ENCODE data around the gene USP51. TPM values are rescaled to one million over a fixed set of nuclear protein-coding genes. Genes with fewer than 3 reads are reported as not detected.
"Not testable (repeated sequence)": the region's sequence is repeated elsewhere in the genome, so short reads cannot be mapped to it uniquely, and the experiment has no call there.

Gene USP51
- total RNA-seq, 3 donors from 2014 or later (not counting 1 experiment from before 2014, with no cell fraction given), result 0.50 to 0.86 (median 0.85) TPM

DNA sequence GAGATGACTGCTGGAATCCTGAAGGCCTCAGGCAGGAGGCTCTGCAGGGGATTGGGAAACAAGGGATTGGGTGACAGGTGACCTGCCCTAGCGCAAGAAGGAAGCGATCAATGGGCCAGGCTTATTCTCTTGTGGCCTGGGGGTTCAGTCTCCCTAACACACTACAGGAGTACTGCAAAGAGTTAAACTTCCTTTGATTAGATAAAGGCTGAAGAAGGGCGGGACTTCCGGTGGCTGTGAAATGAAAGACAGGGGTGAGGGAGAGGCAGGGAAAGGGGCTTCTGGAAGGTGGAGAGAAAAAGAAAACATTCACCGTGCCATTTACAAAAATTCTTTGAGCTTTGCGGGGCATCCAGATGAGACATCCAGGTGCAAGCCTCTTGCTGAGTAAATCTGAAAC lies 33.9 kb downstream of the USP51 start:
- ATAC-seq; intact Hi-C loops (cut with micrococcal nuclease): not testable (repeated sequence)

DNA sequence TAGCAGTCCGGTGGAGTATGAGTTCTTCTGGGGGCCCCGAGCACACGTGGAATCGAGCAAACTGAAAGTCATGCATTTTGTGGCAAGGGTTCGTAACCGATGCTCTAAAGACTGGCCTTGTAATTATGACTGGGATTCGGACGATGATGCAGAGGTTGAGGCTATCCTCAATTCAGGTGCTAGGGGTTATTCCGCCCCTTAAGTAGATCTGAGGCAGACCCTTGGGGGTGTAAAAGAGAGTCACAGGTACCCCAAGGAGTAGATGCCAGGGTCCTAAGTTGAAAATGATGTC lies 36.9 kb downstream of the USP51 start:
- peak overlapping the region; percentile 93 for H3K4me3 Mint-ChIP-seq
- intact Hi-C loops (cut with micrococcal nuclease), result no loop called here
- peaks cover 0 to 7% of the 10 kb centered on the region in 2 donors for H3K27me3 Mint-ChIP-seq (ENCODE audit: low read depth in 2 of 2)
- H3K9me3 Mint-ChIP-seq, result no peaks in the 10 kb centered on the region
- peak overlapping the region; percentile 89 for H3K27ac ChIP-seq (ENCODE audit: low read length)
- DNase-seq, result no peak
- no peaks in the 10 kb centered on the region for H3K36me3 Mint-ChIP-seq
- peaks cover 12% of the 10 kb centered on the region for H3K4me1 ChIP-seq (ENCODE audit: control insufficient read depth, insufficient read depth, low read length)
- H3K9me3 ChIP-seq (ENCODE audit: control insufficient read depth, insufficient read depth, low read length), result no peaks in the 10 kb centered on the region
- 2% methylated on average over 9 of the region's 9 CpGs for WGBS (ENCODE audit: insufficient coverage)
- H3K4me1 Mint-ChIP-seq, result peaks cover 18 to 24% of the 10 kb centered on the region in 2 donors
- H3K27ac Mint-ChIP-seq, result peak overlapping the region; percentile 90 to 93
- TF ChIP-seq, protein P1, sequence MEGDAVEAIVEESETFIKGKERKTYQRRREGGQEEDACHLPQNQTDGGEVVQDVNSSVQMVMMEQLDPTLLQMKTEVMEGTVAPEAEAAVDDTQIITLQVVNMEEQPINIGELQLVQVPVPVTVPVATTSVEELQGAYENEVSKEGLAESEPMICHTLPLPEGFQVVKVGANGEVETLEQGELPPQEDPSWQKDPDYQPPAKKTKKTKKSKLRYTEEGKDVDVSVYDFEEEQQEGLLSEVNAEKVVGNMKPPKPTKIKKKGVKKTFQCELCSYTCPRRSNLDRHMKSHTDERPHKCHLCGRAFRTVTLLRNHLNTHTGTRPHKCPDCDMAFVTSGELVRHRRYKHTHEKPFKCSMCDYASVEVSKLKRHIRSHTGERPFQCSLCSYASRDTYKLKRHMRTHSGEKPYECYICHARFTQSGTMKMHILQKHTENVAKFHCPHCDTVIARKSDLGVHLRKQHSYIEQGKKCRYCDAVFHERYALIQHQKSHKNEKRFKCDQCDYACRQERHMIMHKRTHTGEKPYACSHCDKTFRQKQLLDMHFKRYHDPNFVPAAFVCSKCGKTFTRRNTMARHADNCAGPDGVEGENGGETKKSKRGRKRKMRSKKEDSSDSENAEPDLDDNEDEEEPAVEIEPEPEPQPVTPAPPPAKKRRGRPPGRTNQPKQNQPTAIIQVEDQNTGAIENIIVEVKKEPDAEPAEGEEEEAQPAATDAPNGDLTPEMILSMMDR (IDR thresholded peaks at IDR 0.05), result no peak
- no peaks in the 10 kb centered on the region for H3K36me3 ChIP-seq (ENCODE audit: control insufficient read depth, insufficient read depth, low read length)
- H3K4me3 ChIP-seq (ENCODE audit: low read length), result peak overlapping the region; percentile 61
- ATAC-seq, result peak in 1 of 3 donors; percentile 6
- no peaks in the 10 kb centered on the region for H3K27me3 ChIP-seq (ENCODE audit: control insufficient read depth, insufficient read depth, low read length)

More for the DNA sequence above, 33.9 kb downstream of the USP51 start:
- not testable (repeated sequence) for H3K4me3 Mint-ChIP-seq; H3K27ac Mint-ChIP-seq; H3K27ac ChIP-seq (ENCODE audit: low read length); H3K36me3 Mint-ChIP-seq; H3K9me3 ChIP-seq (ENCODE audit: control insufficient read depth, insufficient read depth, low read length); H3K27me3 Mint-ChIP-seq (ENCODE audit: low read depth in 2 of 2); H3K36me3 ChIP-seq (ENCODE audit: control insufficient read depth, insufficient read depth, low read length); H3K27me3 ChIP-seq (ENCODE audit: control insufficient read depth, insufficient read depth, low read length); DNase-seq; H3K4me3 ChIP-seq (ENCODE audit: low read length); H3K9me3 Mint-ChIP-seq
- H3K4me1 ChIP-seq (ENCODE audit: control insufficient read depth, insufficient read depth, low read length), result peaks cover 12% of the 10 kb centered on the region
- no CpG with 5 or more reads among the region's 6 CpGs for WGBS (ENCODE audit: insufficient coverage)
- H3K4me1 Mint-ChIP-seq, result peaks cover 18 to 23% of the 10 kb centered on the region in 2 donors

DNA sequence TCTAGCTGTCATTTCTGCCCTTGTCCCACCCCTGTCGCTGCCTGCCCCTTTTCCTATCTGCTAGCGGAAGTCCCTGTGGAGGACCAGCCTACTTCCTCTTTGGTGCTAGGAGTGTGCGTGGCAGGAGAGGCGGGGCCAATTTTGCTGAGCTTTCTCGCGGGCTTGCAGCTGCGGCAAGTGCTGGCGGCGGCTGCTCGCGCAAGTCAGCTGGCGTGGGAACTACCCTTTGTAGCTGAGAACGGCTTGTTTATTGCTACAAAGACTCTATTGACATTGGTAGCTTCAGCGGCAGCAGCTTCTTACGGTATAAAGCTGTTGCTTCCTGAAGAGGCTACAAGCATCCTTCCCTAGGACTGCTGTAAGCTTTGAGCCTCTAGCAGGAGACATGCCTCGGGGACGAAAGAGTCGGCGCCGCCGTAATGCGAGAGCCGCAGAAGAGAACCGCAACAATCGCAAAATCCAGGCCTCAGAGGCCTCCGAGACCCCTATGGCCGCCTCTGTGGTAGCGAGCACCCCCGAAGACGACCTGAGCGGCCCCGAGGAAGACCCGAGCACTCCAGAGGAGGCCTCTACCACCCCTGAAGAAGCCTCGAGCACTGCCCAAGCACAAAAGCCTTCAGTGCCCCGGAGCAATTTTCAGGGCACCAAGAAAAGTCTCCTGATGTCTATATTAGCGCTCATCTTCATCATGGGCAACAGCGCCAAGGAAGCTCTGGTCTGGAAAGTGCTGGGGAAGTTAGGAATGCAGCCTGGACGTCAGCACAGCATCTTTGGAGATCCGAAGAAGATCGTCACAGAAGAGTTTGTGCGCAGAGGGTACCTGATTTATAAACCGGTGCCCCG lies 37.4 kb downstream of the USP51 start, which contains the start of gene MAGEH1:
TSS of gene MAGEH1 (plus strand) at position 138 of the 843 bp plus-strand sequence. CDS start at position 386, 248 bp downstream.
- Histone ChIP-seq H3K4me3 (ENCODE audit: low read length) (peak within 1 kb of the TSS; percentile 61), H3K36me3 (ENCODE audit: control insufficient read depth, insufficient read depth, low read length) (no peaks in the 10 kb centered on the region), H3K27me3 (ENCODE audit: control insufficient read depth, insufficient read depth, low read length) (no peaks in the 10 kb centered on the region), H3K27ac (ENCODE audit: low read length) (peak within 1 kb of the TSS; percentile 89), H3K9me3 (ENCODE audit: control insufficient read depth, insufficient read depth, low read length) (no peaks in the 10 kb centered on the region), H3K4me1 (ENCODE audit: control insufficient read depth, insufficient read depth, low read length) (peaks cover 12% of the 10 kb centered on the region)
- intact Hi-C loops (cut with micrococcal nuclease), result no loop called here
- WGBS (ENCODE audit: insufficient coverage), result 0% methylated on average over 43 of the region's 43 CpGs
- peak; percentile 88 to 93 (median 91) for ATAC-seq
- Mint-ChIP-seq H3K4me3 (peak within 1 kb of the TSS; percentile 93), H3K27me3 (ENCODE audit: low read depth in 2 of 2) (peaks cover 4 to 10% of the 10 kb centered on the region in 2 donors), H3K27ac (peak within 1 kb of the TSS; percentile 90 to 93), H3K36me3 (no peaks in the 10 kb centered on the region), H3K4me1 (peaks cover 18 to 24% of the 10 kb centered on the region in 2 donors), H3K9me3 (no peaks in the 10 kb centered on the region)
- DNase-seq, result peak; percentile 53 to 90
- TF ChIP-seq, protein P1 (IDR thresholded peaks at IDR 0.05), result no peak

DNA sequence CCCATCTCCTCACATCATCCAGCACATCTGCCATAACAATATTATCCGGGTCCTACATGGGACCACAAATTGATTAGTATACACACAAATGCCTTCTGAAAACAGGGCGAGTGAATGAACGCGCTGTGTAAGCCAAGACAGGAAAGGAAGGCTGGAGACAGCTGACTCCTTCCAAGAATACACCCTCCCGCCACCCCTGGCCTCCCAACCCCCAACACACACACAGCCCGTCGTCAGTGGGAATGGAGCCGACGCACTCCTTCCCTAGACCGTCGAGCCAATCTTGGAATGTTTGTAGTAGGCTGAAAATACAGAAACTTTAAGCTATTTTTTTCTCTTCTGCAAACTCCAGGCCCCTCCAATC lies 38.0 kb downstream of the USP51 start:
- DNase-seq (no peak), ATAC-seq (peak in 2 of 3 donors; percentile 4 to 16)
- Histone ChIP-seq H3K36me3 (ENCODE audit: control insufficient read depth, insufficient read depth, low read length) (no peaks in the 10 kb centered on the region), H3K4me3 (ENCODE audit: low read length) (peak overlapping the region; percentile 61), H3K27ac (ENCODE audit: low read length) (peak overlapping the region; percentile 89), H3K4me1 (ENCODE audit: control insufficient read depth, insufficient read depth, low read length) (peaks cover 12% of the 10 kb centered on the region), H3K9me3 (ENCODE audit: control insufficient read depth, insufficient read depth, low read length) (no peaks in the 10 kb centered on the region), H3K27me3 (ENCODE audit: control insufficient read depth, insufficient read depth, low read length) (no peaks in the 10 kb centered on the region)
- WGBS (ENCODE audit: insufficient coverage), result 0% methylated on average over 4 of the region's 11 CpGs
- Mint-ChIP-seq H3K4me1 (peaks cover 18 to 24% of the 10 kb centered on the region in 2 donors), H3K27ac (peak overlapping the region; percentile 90 to 93), H3K36me3 (no peaks in the 10 kb centered on the region), H3K27me3 (ENCODE audit: low read depth in 2 of 2) (peaks cover 6 to 16% of the 10 kb centered on the region in 2 donors), H3K9me3 (no peaks in the 10 kb centered on the region), H3K4me3 (peak overlapping the region; percentile 93)
- TF ChIP-seq, protein P1 (IDR thresholded peaks at IDR 0.05), result no peak
- intact Hi-C loops (cut with micrococcal nuclease), result no loop called here

Measured in natural killer cell (primary cell).